Loucy (cell line): ENCODE results near the gene RNF166.
A peak's percentile ranks its signal among the peaks of the same experiment; 100 is the strongest.

Experiments used
- H2AFZ ChIP-seq: fragments of 200-600 bp; sonication (generic); 2 replicates; pipeline ENCODE4 v1.6.0; 2016; ENCODE audit warnings: antibody characterized with exemption, mild to moderate bottlenecking, low read length, moderate library complexity
- H3F3A ChIP-seq: fragments of 200-600 bp; 2 replicates; pipeline ENCODE4 v1.6.0; 2016; ENCODE audit warnings: antibody characterized with exemption, low read depth, mild to moderate bottlenecking
- H3K27me3 ChIP-seq: fragments of 200-600 bp; sonication (generic); 2 replicates; pipeline ENCODE4 v1.6.1; 2014; ENCODE audit warnings: low read length, mild to moderate bottlenecking; ENCODE audit not compliant: insufficient read depth, poor library complexity, severe bottlenecking
- H3K36me3 ChIP-seq: fragments of 200-600 bp; sonication (generic); 2 replicates; pipeline ENCODE4 v1.6.1; 2016; ENCODE audit warnings: low read length; ENCODE audit not compliant: insufficient read depth
- H3K4me1 ChIP-seq: fragments of 200-600 bp; sonication (generic); 2 replicates; pipeline ENCODE4 v1.5.1; 2014; ENCODE audit warnings: low read length, mild to moderate bottlenecking; ENCODE audit not compliant: insufficient read depth, poor library complexity, severe bottlenecking
- H3K4me2 ChIP-seq: fragments of 200-600 bp; sonication (generic); 2 replicates; pipeline ENCODE4 v1.6.0; 2014; ENCODE audit warnings: antibody characterized with exemption, low read length, low read depth, mild to moderate bottlenecking; ENCODE audit not compliant: poor library complexity, severe bottlenecking
- H3K4me3 ChIP-seq: fragments of 200-600 bp; sonication (generic); 2 replicates; pipeline ENCODE4 v1.5.1; 2014; ENCODE audit warnings: low read length, mild to moderate bottlenecking, mixed read lengths; ENCODE audit not compliant: poor library complexity, severe bottlenecking
- H3K79me2 ChIP-seq: fragments of 200-600 bp; sonication (generic); 2 replicates; pipeline ENCODE4 v1.6.1; 2014; ENCODE audit warnings: low read length; ENCODE audit not compliant: insufficient read depth
- H3K9ac ChIP-seq: fragments of 200-600 bp; sonication (generic); 2 replicates; pipeline ENCODE4 v1.6.0; 2014; ENCODE audit warnings: mild to moderate bottlenecking, low read depth, low read length, moderate library complexity; ENCODE audit not compliant: poor library complexity, severe bottlenecking
- H3K9me2 ChIP-seq: fragments of 200-600 bp; sonication (generic); replicated peaks from 2 replicates; pipeline ENCODE4 v1.6.1; 2016; ENCODE audit warnings: low read depth, low read length, mixed read lengths
- H3K9me3 ChIP-seq: fragments of 200-600 bp; sonication (generic); 2 replicates; pipeline ENCODE4 v1.6.1; 2014; ENCODE audit warnings: mild to moderate bottlenecking, antibody characterized with exemption, low read length, low read depth; ENCODE audit not compliant: insufficient read depth
- H4K20me1 ChIP-seq: fragments of 200-600 bp; sonication (generic); 2 replicates; pipeline ENCODE4 v1.6.0; 2014; ENCODE audit warnings: antibody characterized with exemption, low read length, mild to moderate bottlenecking; ENCODE audit not compliant: insufficient read depth, poor library complexity, severe bottlenecking
- CTCF ChIP-seq: fragments of 200-600 bp; sonication (generic); conservative IDR thresholded peaks from 2 replicates; pipeline ENCODE4 v1.5.1; 2014; ENCODE audit warnings: mild to moderate bottlenecking, antibody characterized with exemption, low read length
- EZH2phosphoT487 ChIP-seq: fragments of 200-600 bp; IDR thresholded peaks from 2 replicates; pipeline ENCODE4 v1.6.1; 2018; ENCODE audit warnings: antibody characterized with exemption, mild to moderate bottlenecking, moderate library complexity, borderline replicate concordance

RNF166 gene

DNA sequence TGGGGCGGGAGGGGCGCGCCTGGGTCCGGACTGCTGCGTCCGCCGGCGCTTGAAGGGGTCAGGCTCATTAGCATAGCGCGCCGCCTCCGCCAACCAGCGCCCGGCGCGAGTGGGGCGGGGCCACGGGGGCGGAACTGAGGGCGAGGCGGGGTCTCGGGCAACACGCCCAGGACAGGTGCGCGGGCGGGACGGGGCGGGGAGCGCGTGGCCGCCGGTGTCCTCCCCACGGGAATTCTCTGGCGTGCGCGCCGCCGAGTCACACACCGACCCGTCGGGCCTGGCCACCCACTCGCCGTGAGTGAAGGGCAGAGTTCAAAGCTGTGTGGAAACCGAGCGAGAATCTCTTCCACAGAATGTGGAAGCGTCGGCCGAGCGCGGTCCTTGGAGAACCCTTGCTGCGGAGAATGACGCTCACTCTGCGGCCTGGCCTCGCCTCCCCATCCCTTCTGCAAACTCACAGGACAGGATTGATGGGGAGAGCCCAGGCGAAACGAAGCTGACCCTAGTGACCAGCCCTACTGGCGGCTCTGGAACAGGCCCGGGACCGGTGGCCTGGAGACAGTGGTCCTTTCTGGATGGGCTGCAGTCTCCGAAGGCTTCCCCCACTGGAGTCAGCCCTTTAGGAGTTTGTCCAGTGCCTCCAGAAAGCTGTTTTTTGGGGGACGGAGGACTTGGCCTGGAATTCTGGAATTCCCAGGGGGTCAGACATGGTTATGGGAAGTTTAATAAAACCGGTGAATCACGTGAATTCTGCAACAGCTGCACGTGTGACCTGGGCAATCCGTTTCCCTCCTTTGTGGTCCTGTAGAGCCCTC is 19.6 kb downstream of the RNF166 start, which contains the start of gene SNAI3:
Gene SNAI3, minus strand, starts transcription at position 69 of the 815 bp plus-strand sequence. CDS start 101 bp downstream, outside the sequence.
- Histone ChIP-seq H3K4me1 (peaks cover 6% of the 10 kb centered on the region), H4K20me1 (no peaks in the 10 kb centered on the region), H3K79me2 (no peaks in the 10 kb centered on the region), H3K36me3 (no peaks in the 10 kb centered on the region), H3K9me2 (no peaks in the 10 kb centered on the region), H2AFZ (no peak within 1 kb of the TSS), H3K27me3 (no peaks in the 10 kb centered on the region), H3K9me3 (no peaks in the 10 kb centered on the region), H3K4me3 (peak within 1 kb of the TSS; percentile 71), H3K9ac (no peak within 1 kb of the TSS), H3K4me2 (peak within 1 kb of the TSS; percentile 82), H3F3A (no peaks in the 10 kb centered on the region)
- no peak for TF ChIP-seq EZH2phosphoT487
- no peak for TF ChIP-seq CTCF

DNA sequence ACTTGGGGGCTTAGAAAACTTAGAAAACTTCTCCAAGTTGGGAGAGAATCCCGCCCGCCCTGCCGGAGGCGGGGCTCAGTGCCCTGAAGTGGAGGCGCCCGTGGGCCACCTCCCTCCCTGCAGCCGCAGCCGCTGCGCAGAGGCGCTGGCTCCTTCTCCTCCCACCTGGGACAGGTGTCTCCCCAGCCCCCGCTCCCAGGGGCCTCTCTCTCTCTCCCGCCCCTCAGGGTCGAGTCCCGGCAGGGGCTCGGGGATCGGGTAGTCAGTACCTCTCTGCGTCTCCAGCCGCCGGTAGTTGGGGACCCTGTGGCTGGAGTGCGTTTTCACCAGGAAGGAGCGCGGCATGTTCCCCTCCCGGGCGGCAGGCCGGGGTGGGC is 20.2 kb downstream of the RNF166 start:
- Histone ChIP-seq H3K9me3 (no peaks in the 10 kb centered on the region), H3K9me2 (no peaks in the 10 kb centered on the region), H3K4me1 (peaks cover 6% of the 10 kb centered on the region), H2AFZ (no peak overlapping the region), H3F3A (no peaks in the 10 kb centered on the region), H3K27me3 (no peaks in the 10 kb centered on the region), H3K4me2 (peak overlapping the region; percentile 82), H3K9ac (no peak overlapping the region), H3K79me2 (no peaks in the 10 kb centered on the region), H4K20me1 (no peaks in the 10 kb centered on the region), H3K36me3 (no peaks in the 10 kb centered on the region), H3K4me3 (peak overlapping the region; percentile 71)
- TF ChIP-seq EZH2phosphoT487 (no peak), CTCF (no peak)

- Histone ChIP-seq H2AFZ (no peak overlapping the region), H3K4me3 (peak overlapping the region; percentile 71), H3K9ac (no peak overlapping the region), H3K9me2 (no peaks in the 10 kb centered on the region), H3K9me3 (no peaks in the 10 kb centered on the region), H3K4me2 (peak overlapping the region; percentile 82), H3K79me2 (no peaks in the 10 kb centered on the region), H3K27me3 (no peaks in the 10 kb centered on the region), H3K4me1 (peaks cover 6% of the 10 kb centered on the region), H4K20me1 (no peaks in the 10 kb centered on the region), H3F3A (no peaks in the 10 kb centered on the region), H3K36me3 (no peaks in the 10 kb centered on the region)
- TF ChIP-seq CTCF (peak; percentile 67), EZH2phosphoT487 (no peak)
These were observed 20.8 kb downstream of the RNF166 start for GRCh38 chr16:88685156-88686061.
